ENCODE results near the gene ZNF274.

DNA sequence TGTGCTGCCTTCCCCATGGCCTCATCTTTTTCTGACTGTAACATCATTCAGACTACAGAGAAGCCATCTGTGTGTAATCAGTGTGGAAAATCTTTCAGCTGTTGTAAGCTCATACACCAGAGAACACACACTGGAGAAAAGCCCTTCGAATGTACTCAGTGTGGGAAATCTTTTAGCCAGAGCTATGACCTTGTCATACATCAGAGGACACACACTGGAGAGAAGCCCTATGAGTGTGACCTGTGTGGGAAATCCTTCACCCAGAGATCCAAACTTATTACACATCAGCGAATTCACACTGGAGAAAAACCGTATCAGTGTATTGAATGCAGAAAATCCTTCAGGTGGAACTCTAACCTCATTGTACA, 78.7 kb downstream of the ZNF274 start:
- TF ChIP-seq POLR2AphosphoS5 (IDR thresholded peaks at IDR 0.05; ENCODE audit: low read depth, low read length), result 0 out of 2 replicates have a peak, but pooled peaks have one; percentile 16
- TF ChIP-seq TAF1 (IDR thresholded peaks at IDR 0.05; ENCODE audit: borderline replicate concordance, low read depth, low read length), result no peak
- TF ChIP-seq POLR2A (IDR thresholded peaks at IDR 0.05; ENCODE audit: low read depth, low read length), result no peak

All from GM12892 (cell line).